GM19193 (cell line): ENCODE results near the gene DIAPH3.

ENCODE experiments used
- POLR2A ChIP-seq: IDR thresholded peaks from 4 replicates; pipeline ENCODE4 v1.6.1; 2011; ENCODE audit not compliant: insufficient read depth, insufficient read length; ENCODE audit errors: extremely low read depth

Gene DIAPH3

DNA sequence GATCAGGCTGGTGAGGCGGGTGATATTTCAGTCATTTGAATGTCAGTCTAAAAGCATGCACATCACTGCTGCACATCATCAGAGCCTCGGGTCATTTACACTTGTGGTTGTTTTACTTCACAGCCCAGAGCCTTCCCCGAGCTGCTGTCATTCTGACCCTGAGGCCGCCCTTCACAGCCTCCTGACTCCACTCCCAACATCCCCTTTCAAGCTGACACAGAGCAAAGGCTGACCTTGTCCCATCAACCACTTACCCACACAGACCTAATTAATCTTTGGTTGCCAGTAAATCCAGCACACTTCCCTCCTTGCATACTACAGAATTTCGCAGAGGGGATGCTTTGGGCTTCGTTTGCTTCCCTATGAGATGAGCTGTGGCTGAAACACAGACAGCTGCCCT is 528.1 kb downstream of the DIAPH3 start:
- TF ChIP-seq POLR2A: no peak

DNA sequence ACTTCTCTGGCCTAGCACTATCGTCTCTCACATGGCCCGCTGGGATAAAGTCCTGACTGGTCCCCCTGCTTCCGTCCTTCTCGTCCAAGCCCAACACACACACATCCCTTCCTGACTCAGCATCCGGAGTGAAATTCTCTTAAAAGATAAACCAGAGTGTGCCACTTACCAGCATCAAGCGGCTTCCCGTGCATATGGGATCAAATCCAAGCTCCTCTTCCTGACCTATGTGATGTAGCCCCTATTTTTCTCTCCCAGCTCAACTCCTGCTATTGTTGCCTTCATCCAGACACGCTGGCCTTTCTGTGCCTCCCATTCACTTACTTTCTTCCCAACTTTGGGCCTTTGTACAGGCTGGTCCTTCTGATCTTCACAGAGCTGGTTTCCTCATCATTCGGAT is 530.4 kb downstream of the DIAPH3 start:
- TF ChIP-seq POLR2A: no peak

DNA sequence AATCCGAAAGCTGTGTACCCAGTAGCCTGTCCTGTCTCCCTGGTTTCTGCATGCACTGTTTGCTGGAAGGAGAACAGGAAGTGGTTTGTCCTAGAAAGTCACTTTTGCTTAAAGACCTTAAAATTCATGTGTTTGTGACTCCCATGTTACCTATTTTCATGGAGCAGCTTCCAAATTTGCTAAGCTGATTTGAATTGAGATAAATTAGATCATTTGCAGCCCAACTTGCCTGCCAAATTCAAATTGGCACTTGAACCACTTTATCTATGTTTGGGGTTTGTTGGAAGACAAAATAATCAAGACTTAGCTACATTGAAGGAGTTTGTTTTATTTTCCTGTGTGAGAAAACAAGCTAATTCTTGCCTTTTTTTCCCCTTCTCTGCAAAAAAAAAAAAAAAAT is 532.5 kb downstream of the DIAPH3 start:
- TF ChIP-seq POLR2A: no peak

DNA sequence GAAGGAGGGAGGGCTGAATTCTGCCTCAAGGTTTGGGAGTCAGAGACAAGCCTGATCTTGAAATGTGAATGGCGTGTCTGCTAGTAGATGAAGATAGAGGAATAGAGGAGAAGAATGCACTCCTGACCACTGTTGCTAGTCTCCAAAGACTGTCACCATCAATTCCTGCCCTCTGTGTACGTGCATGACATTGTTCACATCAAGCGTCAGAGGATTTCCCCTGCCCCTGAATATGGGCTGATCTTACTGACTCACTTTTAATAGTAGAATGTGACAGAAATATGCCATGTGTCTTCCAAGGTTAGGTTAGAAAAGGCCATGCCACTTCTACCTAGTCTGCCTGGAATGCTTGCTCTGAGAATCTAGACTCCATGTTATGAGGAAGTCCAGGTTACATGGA is 538.6 kb downstream of the DIAPH3 start:
- no peak for TF ChIP-seq POLR2A

DNA sequence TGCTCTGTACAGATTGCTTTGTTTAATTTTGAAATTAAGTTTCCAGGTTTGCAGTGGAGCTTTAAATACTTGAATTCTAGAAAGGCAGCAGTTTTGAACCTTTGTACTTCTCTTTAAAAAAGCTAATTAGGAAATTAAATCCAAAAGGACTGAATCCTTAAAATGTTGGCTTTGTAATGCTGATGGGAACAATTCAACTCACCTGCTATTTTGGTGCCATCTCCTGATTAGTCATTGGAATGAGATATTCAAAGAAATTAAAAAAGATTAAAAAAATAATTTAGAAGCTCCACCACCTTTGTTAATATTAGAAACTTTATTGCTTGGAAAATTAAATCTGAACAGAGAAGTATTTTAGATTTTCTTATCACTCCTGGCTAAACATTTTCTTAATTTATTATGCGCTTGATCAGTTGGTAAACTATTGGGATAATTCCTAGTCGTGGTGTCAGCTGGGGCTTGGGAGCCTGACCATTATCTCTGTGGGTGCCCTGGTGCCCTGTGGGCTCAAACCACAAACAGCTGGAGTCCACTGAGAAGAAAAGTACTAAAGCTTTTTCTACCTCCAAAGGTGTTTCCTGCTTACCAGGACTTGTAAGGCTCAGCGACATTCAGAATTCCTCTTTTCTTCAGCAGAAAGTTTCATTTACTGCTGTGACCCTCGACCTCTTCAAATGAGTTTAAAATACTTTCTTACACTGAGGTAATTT is 540.4 kb downstream of the DIAPH3 start:
- no peak for TF ChIP-seq POLR2A

DNA sequence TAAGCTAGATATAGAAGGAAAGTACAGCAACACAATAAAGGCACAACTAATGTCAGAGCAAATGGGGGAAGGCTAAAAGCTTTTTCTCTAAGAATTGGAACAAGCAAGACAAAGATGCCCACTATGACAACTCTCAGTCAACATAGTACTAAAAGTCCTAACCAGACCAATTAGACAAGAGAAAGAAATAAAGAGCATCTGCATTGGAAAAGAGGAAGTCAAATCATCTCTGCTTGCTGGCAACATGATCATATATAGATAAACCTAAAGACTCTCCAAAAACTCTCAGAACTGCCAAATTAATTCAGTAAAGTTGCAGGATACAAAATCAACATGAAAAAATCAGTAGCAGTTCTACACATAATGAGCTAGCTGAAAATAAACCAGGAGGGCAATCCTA is 542.0 kb downstream of the DIAPH3 start:
- TF ChIP-seq POLR2A: no peak
